HG03103 (cell line): ENCODE measurements around the gene TRPV3.
A peak's percentile ranks its signal among the peaks of the same experiment; 100 is the strongest.
"Not testable (repeated sequence)": the region's sequence is repeated elsewhere in the genome, so short reads cannot be mapped to it uniquely, and the experiment has no call there.

Experiments
- ATAC-seq: cut with Tn5 transposase; IDR thresholded peaks from one replicate; pipeline ENCODE4 v1.9.1; 2021; ENCODE audit warnings: low read depth; ENCODE audit not compliant: unreplicated experiment

Gene TRPV3

GRCh38 chr17:3574231-3574630 is 16.6 kb upstream of the TRPV3 start:
- no peak for ATAC-seq

GRCh38 chr17:3573246-3574100 is 15.9 kb upstream of the TRPV3 start:
- ATAC-seq: no peak

GRCh38 chr17:3572231-3572630 is 14.6 kb upstream of the TRPV3 start:
- ATAC-seq: no peak

- no peak for ATAC-seq
Measured at GRCh38 chr17:3571043-3571900, 13.7 kb upstream of the TRPV3 start.

- no peak for ATAC-seq
Measured at GRCh38 chr17:3569534-3570137, 12.0 kb upstream of the TRPV3 start.

- ATAC-seq: no peak
Measured at GRCh38 chr17:3566551-3566950, 8.9 kb upstream of the TRPV3 start.

GRCh38 chr17:3565143-3565542 is 7.5 kb upstream of the TRPV3 start:
- no peak for ATAC-seq

- not testable (repeated sequence) for ATAC-seq
Measured at GRCh38 chr17:3564241-3564640, 6.6 kb upstream of the TRPV3 start.

- ATAC-seq: no peak
Measured at GRCh38 chr17:3559270-3559645, 1.6 kb upstream of the TRPV3 start.

- ATAC-seq: peak; percentile 63
Measured at GRCh38 chr17:3558603-3559269, 1.1 kb upstream of the TRPV3 start.

GRCh38 chr17:3556916-3557767 is 470 bp downstream of the TRPV3 start:
- peak; percentile 6 for ATAC-seq

- no peak for ATAC-seq
Measured at GRCh38 chr17:3556239-3556915, 1.2 kb downstream of the TRPV3 start.

- no peak for ATAC-seq
Measured at GRCh38 chr17:3555189-3555796, 2.3 kb downstream of the TRPV3 start.

GRCh38 chr17:3554440-3554839 is 3.2 kb downstream of the TRPV3 start:
- no peak for ATAC-seq

- ATAC-seq: no peak
Measured at GRCh38 chr17:3553419-3554401, 3.9 kb downstream of the TRPV3 start.

GRCh38 chr17:3552916-3553315 is 4.7 kb downstream of the TRPV3 start:
- no peak for ATAC-seq

- no peak for ATAC-seq
Measured at GRCh38 chr17:3551189-3551588, 6.4 kb downstream of the TRPV3 start.
